Measurements from ENCODE around the gene PON1.
A peak's percentile ranks its signal among the peaks of the same experiment; 100 is the strongest.

The PON1 gene

GRCh38 chr7:95317546-95317945, 6.8 kb downstream of the PON1 start:
- no peak for DNase-seq (ENCODE audit: low spot score)

GRCh38 chr7:95316588-95316987, 7.7 kb downstream of the PON1 start:
- no peak for DNase-seq (ENCODE audit: low spot score)

GRCh38 chr7:95312561-95312960, 11.8 kb downstream of the PON1 start:
- no peak for DNase-seq (ENCODE audit: low spot score)

GRCh38 chr7:95311389-95311788, 12.9 kb downstream of the PON1 start:
- DNase-seq (ENCODE audit: low spot score): no peak

- DNase-seq (ENCODE audit: low spot score): no peak
Measured at GRCh38 chr7:95309951-95310350, 14.4 kb downstream of the PON1 start.

- DNase-seq (ENCODE audit: low spot score): no peak
Measured at GRCh38 chr7:95304990-95305389, 19.3 kb downstream of the PON1 start.

- DNase-seq (ENCODE audit: low spot score): peak; percentile 41
Measured at GRCh38 chr7:95303013-95303905, 21.1 kb downstream of the PON1 start.

GRCh38 chr7:95298091-95298490, 26.2 kb downstream of the PON1 start:
- DNase-seq (ENCODE audit: low spot score): no peak

GRCh38 chr7:95297041-95297440, 27.3 kb downstream of the PON1 start:
- DNase-seq (ENCODE audit: low spot score): no peak

- DNase-seq (ENCODE audit: low spot score): no peak
Measured at GRCh38 chr7:95296456-95296855, 27.9 kb downstream of the PON1 start.

GRCh38 chr7:95295397-95295796, 28.9 kb downstream of the PON1 start:
- DNase-seq (ENCODE audit: low spot score): no peak

GRCh38 chr7:95290166-95290830, 34.0 kb downstream of the PON1 start:
- no peak for DNase-seq (ENCODE audit: low spot score)

- no peak for DNase-seq (ENCODE audit: low spot score)
Measured at GRCh38 chr7:95286096-95286495, 38.2 kb downstream of the PON1 start.

- DNase-seq (ENCODE audit: low spot score): no peak
Measured at GRCh38 chr7:95279417-95279816, 44.9 kb downstream of the PON1 start.

GRCh38 chr7:95276114-95276513, 48.2 kb downstream of the PON1 start:
- peak; percentile 76 for DNase-seq (ENCODE audit: low spot score)

GRCh38 chr7:95269640-95270039, 54.7 kb downstream of the PON1 start:
- no peak for DNase-seq (ENCODE audit: low spot score)

- no peak for DNase-seq (ENCODE audit: low spot score)
Measured at GRCh38 chr7:95267754-95268153, 56.6 kb downstream of the PON1 start.

- no peak for DNase-seq (ENCODE audit: low spot score)
Measured at GRCh38 chr7:95265634-95266033, 58.7 kb downstream of the PON1 start.

- DNase-seq (ENCODE audit: low spot score): no peak
Measured at GRCh38 chr7:95264363-95264891, 59.9 kb downstream of the PON1 start.

- no peak for DNase-seq (ENCODE audit: low spot score)
Measured at GRCh38 chr7:95263785-95264362, 60.5 kb downstream of the PON1 start.

- DNase-seq (ENCODE audit: low spot score): no peak
Measured at GRCh38 chr7:95262875-95263274, 61.5 kb downstream of the PON1 start.

GRCh38 chr7:95261895-95262415, 62.4 kb downstream of the PON1 start:
- DNase-seq (ENCODE audit: low spot score): no peak

GRCh38 chr7:95255691-95256090, 68.6 kb downstream of the PON1 start:
- no peak for DNase-seq (ENCODE audit: low spot score)

Data from SW480 (cell line).